NCI-H2227 treated with DMSO at 0.1 percent for 48 hours (cell line): ENCODE results near the gene PEX11A.
A peak's percentile ranks its signal among the peaks of the same experiment; 100 is the strongest.
"Not testable (repeated sequence)": the region's sequence is repeated elsewhere in the genome, so short reads cannot be mapped to it uniquely, and the experiment has no call there.

Experiments
- DNase-seq: peaks from one replicate; lab custom pipeline; 2025; lab: John Stamatoyannopoulos, UW

The PEX11A gene, protein sequence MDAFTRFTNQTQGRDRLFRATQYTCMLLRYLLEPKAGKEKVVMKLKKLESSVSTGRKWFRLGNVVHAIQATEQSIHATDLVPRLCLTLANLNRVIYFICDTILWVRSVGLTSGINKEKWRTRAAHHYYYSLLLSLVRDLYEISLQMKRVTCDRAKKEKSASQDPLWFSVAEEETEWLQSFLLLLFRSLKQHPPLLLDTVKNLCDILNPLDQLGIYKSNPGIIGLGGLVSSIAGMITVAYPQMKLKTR

DNA sequence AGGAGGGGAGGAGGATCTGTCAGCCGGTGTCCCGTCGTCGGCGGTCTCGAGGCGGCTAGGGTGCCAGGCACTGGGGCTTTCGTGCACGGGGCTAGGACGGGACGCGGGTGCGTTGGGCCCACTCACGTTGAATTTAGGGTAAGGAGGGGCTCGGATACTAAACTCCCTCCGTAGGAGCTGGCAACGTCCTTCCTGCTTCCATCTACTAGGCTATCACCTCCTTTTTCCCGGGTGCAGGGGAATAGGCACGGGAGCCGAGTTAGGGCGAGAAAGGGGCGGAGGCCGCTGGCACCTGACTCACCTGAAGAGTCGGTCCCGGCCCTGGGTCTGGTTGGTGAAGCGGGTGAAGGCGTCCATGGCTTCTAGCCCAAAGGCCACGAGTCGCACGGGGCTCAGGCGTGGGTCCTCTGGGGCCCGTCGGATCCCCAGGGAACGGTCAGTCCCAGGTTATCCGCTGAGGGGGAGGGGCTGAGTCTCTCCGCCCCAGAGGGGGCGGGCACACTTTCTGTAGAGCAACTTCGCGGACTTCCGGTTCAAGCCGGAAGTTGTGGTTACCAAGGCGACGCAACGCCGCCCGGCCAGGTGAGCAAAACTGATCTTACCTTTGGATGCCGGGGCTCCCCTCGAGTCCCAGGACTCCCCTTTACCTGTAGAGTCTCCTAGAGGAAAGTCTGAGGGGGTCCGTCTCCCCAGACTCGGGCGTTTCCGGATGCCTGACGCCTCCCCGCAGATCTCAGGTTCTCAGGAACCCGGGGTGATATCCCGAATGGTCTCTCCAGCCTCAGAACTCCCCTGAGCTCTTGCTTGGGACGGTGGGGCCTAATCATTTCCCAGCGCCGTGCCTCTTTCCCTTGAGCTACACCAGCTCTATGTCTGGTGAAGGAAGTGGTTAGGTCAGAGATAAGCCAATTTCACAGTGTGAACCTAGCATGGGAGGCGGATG lies at the start of gene PEX11A, which contains the start of gene WDR93:
Gene PEX11A, minus strand, starts transcription at position 479 of the 943 bp plus-strand sequence. Its CDS starts 122 bp downstream, at position 357.
Gene WDR93, plus strand, starts transcription at position 536 of the 943 bp plus-strand sequence. CDS start 10,936 bp downstream, outside the sequence.
- DNase-seq: peak; percentile 67

DNA sequence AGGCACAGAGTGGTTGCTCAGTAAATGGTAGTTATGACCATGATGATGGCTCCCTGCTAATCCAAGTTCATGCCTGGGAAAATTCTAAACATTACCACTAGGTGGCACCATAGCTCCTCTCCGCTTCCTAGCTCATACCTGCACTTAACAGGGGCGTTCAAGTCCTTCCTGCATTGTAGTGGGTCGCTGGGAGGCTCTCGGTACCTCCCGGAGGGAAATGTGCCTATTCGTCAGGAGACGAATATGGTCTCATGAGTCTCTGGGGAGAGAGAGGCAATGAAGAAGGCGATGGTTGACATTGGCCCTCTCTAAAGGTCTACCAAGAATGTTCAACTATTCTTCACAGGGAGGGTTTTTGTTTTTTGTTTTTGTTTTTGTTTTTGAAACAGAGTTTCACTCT lies 49.6 kb upstream of the PEX11A start:
- peak; percentile 74 for DNase-seq

DNA sequence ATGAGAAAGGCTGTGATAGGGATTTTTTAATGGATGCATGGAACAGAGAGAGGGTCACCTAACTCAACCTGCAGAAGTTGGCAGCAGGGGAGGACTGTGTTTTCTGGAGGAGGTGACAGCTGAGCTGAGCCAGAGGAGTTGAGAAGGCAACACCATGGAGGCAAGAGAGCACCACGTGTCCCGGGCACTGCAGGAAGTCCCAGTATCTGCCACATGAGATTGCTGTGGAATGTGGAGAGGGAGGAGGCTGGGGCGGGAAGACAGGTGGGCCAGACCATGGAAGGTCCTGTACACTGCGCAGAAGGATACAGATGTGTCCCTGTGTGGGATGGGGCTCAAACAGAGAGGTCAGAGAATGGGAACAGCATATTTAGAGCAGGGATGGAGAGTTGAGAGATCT lies 45.2 kb upstream of the PEX11A start:
- DNase-seq: no peak

DNA sequence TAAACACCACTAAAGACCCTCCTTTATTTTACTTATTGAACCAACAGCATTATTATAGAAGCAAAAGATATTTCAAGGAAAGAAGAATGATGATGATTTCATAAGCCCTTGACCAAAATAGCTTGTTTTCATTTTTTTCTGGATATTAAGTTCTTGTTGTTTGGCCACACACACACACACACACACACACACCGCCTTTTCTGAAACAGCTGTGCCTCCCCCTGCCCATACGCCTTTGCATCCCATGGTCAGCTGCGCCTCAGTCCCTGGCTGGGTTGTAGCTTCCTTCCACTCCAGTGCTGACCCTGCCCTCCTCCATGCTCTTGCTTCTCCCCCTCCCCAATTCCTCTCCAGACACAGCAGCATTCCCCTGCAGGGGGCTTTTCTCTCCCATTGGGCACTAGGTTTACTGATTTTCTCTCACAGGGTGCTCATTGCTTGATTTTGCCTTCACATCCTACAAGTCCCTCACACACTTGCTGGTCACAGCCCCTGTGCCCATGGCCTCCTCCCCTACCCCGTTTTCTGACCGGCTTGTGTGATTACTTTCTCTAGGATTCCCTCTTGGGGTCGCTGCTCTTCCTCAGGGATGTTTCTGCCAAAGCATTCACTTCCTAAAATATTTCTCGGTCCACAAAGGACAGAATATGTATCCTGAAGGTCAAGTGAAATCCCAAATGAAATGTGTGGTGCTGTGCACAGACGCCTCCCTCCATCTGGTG lies 42.1 kb upstream of the PEX11A start:
- DNase-seq: no peak

DNA sequence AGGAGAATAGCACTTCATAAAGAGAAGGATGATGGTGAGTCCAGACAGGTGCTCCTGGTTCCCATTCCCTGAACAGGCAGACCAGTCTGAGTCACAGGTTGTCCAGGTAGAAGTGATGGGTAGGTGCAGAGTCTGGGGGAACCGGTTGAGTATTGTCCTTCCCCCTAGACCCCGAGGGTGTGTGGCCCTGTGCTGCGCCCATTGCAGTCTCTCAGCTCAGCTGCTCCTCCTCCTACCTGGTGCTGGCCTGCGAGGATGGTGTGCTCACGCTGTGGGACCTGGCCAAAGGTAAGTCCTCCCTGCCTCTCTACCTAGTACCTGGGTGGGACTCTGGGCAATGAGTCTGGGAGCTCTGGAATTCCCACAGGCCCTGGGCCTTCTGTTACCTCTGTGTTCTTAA lies 40.7 kb upstream of the PEX11A start:
- DNase-seq: no peak

DNA sequence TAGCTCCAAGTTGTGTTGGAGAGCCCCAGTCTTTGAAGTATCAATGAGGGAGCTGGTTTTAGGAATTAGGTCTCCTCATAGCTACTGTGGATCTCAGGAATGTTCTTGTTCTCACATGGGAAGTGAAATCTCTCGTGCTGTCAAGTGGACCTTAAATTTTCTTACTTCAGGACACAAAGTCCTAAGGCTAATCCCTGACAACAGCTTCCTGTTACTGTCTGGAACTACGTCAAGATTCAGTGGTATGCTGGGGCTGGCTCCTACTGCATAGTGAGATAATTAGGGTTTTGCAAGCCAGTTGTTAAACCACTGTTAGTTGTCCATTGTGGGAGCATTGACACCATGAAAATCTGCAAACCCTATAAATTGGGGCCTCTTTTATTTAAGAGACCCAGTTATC lies 37.7 kb upstream of the PEX11A start:
- DNase-seq: peak; percentile 1

DNA sequence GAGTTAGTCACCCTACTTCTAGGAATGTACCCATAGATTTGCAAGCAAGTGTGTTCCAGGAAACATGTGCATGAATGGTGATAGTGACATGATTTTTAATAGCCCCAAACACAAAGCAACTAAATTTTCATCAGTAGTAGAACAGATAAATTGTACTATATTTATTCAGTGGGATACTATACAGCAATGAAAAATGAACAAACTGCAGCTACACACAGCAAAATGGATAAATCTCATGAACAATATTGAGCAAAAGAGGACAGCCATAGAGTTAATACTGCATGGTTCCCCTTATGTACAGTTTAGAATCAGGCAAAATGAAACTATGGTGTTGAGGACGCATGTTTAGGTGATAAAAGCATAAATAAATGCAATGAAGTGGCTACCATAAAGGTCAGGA lies 34.5 kb upstream of the PEX11A start:
- no peak for DNase-seq

DNA sequence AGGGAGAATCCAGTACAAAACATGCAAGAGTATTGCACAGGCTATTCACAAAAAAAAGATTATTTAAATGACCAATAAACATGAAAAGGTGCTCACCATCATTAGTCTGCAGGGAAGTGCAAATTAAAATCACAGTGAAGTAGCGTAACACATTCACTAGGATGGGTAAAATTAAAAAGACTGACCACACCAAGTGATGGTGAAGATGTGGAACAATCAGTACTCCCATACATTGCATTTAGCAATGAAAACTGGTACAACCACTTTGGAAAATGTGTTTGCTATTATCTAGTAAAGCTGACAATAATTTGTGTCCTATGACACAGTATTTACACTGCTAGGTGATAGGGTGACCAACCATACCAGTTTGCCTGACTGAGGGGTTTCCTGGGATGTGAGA lies 34.1 kb upstream of the PEX11A start:
- DNase-seq: no peak

DNA sequence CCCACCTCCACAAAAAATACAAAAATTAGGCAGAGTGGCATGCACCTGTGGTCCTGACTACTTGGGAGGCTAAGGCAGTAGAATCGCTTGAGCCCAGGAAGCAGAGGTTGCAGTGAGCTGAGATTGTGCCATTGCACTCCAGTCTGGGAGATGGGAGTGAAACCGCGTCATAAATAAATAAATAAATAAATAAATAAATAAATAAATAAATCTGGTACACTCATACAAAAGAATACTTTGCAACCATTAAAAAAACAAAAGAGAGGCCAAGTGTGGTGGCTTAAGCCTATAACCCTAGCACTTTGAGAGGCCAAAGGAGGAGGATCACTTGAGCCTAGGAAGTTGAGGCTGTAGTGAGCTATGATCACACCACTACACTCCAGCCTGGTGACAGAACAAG lies 32.5 kb upstream of the PEX11A start:
- no peak for DNase-seq

DNA sequence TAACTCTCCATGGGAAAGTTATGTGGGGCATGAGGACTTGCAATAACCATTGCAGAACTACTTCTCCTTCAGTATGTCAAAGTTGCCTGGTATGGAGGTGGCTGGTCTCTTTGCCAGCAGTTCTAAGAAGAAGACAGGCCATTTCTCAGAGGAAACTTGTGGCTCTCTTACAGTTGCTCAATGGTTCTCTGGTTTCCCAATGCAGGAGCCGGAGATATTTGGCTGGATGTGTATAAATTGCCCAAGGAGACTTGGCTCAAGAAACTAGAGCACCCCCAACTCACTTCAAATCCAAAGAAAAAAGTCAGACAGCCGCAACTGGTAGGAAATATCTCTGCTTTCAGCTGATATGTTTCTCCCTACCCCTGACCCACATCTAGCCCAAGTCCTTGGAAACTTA lies 24.2 kb upstream of the PEX11A start:
- no peak for DNase-seq

DNA sequence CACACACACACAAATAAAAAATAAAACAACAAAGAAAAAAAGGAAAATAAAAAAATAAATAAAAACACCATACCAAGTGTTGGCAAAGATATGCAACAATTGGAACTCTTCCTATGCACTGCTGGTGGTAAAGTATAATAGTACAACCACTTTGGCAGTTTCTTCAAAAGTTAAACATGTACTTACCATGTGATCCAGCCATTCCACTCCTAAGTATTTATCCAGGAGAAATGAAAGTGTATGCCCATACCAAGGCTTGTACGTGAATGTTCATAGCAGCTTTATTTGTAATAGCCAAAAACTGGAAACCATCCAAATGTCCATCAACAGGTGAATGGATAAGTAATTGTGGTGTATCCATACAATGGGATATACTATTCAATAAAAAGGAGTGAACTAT lies 17.0 kb upstream of the PEX11A start:
- no peak for DNase-seq

DNA sequence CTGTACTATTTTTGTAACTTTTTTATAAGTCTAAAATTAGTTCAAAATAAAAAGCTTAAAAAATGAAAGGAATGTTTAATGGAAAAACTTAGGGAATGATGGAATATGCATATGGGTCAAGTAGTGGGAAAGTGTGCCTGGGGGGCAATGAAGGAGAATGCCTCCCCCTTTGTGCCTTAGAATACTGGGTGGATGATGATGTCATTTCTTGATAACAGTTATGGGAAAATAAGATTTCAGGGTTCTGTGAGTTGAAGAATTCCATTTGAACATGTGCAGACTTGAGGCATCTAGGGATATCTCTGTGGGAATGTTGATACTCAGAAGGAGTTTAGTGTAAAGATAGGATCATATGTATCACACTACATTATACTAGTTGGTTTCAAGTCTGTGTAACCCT lies 13.9 kb upstream of the PEX11A start:
- DNase-seq: no peak

DNA sequence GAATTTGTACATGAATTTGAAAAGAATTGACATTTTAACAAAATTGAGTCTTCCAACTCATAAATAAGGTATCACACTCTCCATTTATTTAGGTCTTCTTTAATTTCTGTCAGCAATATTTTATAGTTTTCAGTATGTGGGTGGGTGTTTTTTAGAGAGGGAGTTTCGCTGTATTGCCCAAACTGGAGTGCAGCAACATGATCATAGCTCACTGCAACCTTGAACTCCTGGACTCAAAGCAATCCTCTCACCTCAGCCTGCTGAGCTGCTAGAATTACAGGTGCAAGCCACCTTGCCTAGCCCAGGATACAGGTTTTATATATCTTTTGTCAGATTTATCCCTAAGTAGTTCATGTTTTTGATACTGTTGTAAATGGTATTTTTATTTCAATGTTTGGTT lies 4.6 kb upstream of the PEX11A start:
- no peak for DNase-seq

DNA sequence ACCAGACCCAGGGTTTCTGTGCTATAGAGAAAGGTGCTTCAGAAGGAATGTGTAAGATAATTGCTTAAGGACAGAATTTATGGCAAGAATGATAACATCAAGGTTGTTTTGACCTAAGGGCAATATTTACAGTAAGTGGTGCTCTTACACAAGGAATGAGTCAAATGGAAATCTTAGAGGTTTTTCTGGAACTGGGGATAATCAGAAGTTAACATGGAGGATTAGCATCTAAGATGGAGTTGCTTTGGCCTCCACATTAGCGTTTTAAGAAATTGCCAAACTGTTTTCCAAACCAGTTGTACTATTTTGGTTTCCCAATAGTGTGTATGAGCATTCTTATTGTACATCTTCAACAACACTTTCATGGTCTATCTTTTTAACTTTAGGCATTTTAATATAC lies 3.1 kb upstream of the PEX11A start:
- DNase-seq: no peak

DNA sequence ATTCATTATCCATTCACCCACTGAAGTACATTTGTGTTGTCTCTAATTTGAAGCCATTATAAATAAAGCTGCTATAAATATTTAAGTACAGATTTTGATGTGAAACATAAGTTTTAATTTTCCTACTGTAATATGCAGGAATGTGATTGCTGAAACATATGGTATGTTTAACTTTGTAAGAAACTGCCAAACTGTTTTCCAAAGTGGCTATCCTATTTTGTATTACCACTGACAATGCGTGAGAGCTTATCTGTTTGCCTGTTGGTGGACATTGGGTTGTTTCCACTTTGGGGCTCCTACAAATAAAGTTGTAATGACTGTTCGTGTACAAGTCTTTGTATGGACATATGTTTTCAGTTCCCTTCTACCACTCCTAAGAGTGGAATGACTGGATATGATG lies 2.5 kb upstream of the PEX11A start:
- no peak for DNase-seq

DNA sequence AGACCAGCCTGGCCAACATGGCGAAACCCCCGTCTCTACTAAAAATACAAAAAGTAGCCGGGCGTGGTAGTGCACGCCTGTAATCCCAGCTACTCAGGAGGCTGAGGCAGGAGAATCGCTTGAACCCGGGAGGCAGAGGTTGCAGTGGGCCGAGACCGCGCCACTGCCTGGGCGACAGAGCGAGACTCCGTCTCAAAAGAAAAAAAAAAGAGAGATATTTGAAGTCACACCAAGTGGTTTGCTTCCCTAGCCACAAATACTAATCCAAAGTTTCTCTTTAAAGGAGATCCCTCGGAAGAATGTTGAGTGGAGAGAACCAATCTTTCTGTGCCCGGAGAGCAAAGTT lies 651 bp downstream of the PEX11A start:
- DNase-seq: not testable (repeated sequence)

DNA sequence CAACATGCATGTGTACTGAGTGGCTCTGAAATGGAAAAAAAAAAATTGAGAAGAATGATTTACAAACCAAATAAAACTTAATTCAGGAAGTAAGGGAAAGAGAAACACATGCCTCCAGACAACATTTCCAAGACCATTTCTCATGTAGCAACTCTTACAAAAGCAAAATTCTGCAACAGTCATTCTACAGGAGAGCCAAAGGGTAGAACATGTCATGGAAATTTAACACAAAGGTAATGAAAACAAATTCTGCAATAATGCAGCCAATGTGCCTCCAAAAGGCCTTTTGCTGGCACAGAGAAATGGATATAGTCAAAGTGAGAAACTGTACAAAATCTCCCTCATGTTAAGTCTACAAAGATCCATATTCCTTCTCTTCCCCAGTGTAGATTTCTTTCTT lies 4.0 kb downstream of the PEX11A start:
- DNase-seq: no peak

DNA sequence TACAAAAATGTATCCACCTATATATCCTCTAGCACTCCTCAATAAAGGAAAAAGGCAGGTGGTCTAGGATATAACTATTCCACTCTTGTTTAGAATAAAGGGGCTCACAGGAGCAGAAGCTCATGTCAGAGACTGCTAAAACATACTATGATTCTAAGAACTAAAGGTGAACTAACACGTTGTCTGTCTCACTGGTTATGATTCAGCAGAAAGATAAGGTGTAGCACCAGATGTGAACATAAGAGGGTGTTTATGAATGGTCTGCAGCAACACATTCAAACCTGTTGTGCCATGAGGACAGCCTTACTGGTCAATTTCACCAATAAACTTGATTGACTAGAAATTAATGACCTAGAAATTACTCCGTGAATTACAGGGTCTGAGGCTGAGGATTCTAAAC lies 4.6 kb downstream of the PEX11A start:
- no peak for DNase-seq

DNA sequence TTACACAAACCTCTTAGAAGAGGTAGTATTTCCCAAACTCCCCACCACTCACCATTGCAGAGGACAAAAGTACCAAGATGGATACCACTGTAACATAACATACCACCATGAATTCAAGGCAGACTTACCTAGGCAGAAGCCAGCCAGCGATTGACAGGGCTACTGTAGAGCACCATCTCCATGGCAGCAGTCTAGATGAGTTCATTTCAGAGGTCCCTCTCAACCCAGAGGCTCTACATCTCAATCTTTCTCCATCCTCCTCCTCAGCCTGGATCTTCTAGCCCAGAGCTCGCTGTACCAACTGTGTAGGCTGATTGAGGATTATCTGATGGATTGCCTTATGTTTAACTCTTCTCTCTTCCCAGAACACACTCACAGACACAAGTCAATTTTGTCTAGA lies 9.4 kb downstream of the PEX11A start:
- DNase-seq: no peak

DNA sequence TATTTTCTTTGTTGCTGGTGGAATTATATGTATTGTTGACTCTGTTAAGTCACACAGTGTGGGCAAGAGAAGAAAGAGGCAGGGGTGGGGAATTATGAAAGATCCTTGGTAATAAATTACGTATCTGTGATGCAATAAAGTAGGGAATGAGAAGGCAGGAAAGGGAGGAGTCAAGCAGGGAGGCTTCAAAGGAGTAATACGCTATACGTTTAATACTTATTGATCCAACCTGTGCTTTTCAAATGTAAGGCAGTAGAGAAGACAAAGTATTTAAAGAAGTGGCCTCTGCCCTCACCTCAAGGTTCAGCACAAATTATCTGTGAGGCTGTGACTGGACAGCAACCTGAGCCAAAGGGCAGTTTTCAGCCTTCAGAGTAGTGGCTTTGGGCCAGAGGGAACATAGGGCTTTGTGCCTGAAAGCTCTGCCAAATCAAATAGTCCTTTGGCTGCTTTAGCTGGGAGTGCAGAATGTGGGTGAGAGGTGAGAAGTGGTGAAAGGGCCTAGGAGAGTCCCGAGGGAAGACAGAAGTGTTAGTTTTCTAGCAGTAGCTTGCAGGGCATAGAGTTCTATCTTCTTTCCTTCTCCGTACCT lies 10.2 kb downstream of the PEX11A start:
- no peak for DNase-seq

DNA sequence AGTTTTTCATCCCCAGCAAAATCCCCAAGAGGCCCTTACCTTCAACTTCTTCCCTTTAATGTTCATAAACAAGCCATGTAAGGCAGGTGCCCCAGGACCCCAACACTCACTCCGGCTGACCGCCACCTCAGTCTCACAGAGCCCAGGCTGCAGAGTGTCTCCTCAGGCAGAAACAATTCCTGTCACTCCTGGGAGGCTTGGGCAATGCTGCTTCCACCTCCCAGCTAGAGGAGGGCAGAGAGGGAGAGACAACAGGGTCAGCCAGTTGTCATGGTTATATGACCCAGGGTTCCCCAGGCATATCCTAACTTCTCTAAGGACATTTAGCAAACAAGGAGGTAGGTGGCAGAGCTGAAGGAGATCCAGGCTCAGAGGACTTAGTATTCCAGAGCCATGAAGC lies 11.3 kb downstream of the PEX11A start, which contains the start of gene PLIN1:
Gene PLIN1, minus strand, starts transcription at position 156 of the 400 bp plus-strand sequence. CDS start 1,878 bp downstream, outside the sequence.
- DNase-seq: no peak

DNA sequence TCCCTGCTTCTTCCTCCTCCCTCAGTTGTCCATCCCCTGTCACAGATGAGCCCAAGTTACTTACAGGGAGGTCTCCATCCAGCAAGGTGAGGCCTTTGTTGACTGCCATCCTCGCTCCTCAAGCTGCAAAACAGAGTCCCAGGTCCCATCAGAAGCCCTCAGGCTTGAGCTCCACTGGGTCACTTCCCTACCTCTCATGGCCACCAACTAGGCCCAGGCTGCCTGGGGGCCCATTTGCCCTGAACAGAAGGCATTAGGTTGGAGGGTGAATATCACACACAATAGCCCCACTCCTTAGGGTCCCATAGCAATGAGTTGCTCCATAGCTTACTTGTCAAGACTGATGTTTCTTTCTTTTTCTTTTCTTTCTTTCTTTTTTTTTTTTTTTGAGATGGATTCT lies 13.2 kb downstream of the PEX11A start:
- DNase-seq: no peak
